BE2C (cell line): ENCODE data around the gene FGF14.

ENCODE experiments used
- DNase-seq: peaks from one replicate; pipeline ENCODE4 v3.0.0-alpha.2; 2020
- H3K27me3 ChIP-seq: fragments of 250-450 bp; sonication (Bioruptor Pico); 2 replicates; pipeline ENCODE4 v1.5.1; 2020; ENCODE audit warnings: mild to moderate bottlenecking
- H3K36me3 ChIP-seq: fragments of 250-450 bp; sonication (Bioruptor Pico); 2 replicates; pipeline ENCODE4 v1.5.1; 2020; ENCODE audit warnings: mild to moderate bottlenecking
- H3K4me1 ChIP-seq: fragments of 250-450 bp; sonication (Bioruptor Pico); 2 replicates; pipeline ENCODE4 v1.5.1; 2020
- H3K4me3 ChIP-seq: 2 replicates; pipeline ENCODE4 v1.5.1; 2011; ENCODE audit warnings: low read depth, low read length
- H3K9me3 ChIP-seq: fragments of 250-450 bp; sonication (Bioruptor Pico); 2 replicates; pipeline ENCODE4 v1.5.1; 2020
- CTCF ChIP-seq: IDR thresholded peaks from 2 replicates; pipeline ENCODE4 v1.5.1; 2012; ENCODE audit warnings: mild to moderate bottlenecking, low read depth, low read length

FGF14 gene

DNA sequence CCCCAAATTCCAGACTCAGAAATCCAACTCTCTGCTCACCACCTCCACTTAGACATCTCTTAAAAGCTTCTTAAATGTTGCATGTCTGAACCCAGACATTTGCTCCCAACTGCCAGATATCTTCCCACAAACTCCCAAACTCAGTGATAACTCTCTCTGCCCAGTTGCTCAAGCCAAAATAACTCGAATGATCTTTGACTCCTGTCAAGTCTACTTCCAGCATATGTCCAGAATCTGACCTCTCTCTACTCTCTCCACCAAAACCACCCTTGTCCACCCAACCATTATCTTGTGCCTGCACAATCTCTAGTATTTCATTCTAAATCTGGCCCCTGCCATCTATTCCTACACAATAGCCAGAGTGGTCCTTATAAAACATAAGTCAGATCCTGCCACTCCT is 99.3 kb downstream of the FGF14 start:
- H3K4me3 ChIP-seq = no peak overlapping the region
- H3K36me3 ChIP-seq = no peaks in the 10 kb centered on the region
- DNase-seq = no peak
- no peaks in the 10 kb centered on the region for H3K27me3 ChIP-seq
- no peaks in the 10 kb centered on the region for H3K9me3 ChIP-seq
- no peak for TF ChIP-seq CTCF
- H3K4me1 ChIP-seq = peaks cover 14% of the 10 kb centered on the region; the same call in 1 of the 2 replicates

GRCh38 chr13:102300379-102300778 is 101.5 kb downstream of the FGF14 start:
- H3K4me3 ChIP-seq = no peak overlapping the region
- TF ChIP-seq CTCF = no peak
- H3K36me3 ChIP-seq = no peaks in the 10 kb centered on the region
- no peak for DNase-seq
- H3K4me1 ChIP-seq = peaks cover 5% of the 10 kb centered on the region; the same call in 1 of the 2 replicates
- H3K27me3 ChIP-seq = no peaks in the 10 kb centered on the region
- H3K9me3 ChIP-seq = no peaks in the 10 kb centered on the region

- no peaks in the 10 kb centered on the region for H3K27me3 ChIP-seq
- no peak for DNase-seq
- H3K9me3 ChIP-seq = no peaks in the 10 kb centered on the region
- no peak for TF ChIP-seq CTCF
- H3K36me3 ChIP-seq = no peaks in the 10 kb centered on the region
- peaks cover 9% of the 10 kb centered on the region for H3K4me1 ChIP-seq
- no peak overlapping the region for H3K4me3 ChIP-seq
These were observed 102.5 kb downstream of the FGF14 start for GRCh38 chr13:102299366-102299765.

DNA sequence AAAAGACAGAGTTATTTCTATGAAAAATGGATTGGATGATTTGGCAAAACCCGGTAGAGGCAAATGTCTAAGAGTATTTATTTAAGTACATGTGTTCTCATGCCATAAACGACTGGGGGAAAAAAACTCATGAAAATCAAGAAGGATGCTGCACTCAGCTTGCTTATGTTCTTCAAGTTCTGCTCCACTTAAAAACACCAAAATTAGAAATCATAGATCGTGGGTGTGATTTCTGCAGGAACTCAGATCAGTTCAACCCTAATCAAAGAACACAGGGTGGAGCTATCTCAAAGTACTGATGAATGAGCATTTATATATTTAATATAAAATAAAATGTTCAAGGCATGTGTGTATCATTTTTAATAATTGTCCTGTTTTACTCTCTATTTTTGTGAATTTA is 103.8 kb downstream of the FGF14 start:
- no peak for DNase-seq
- TF ChIP-seq CTCF = no peak
- Histone ChIP-seq H3K36me3 (no peaks in the 10 kb centered on the region), H3K4me1 (peaks cover 9% of the 10 kb centered on the region), H3K4me3 (no peak overlapping the region), H3K27me3 (no peaks in the 10 kb centered on the region), H3K9me3 (no peaks in the 10 kb centered on the region)

- no peak for DNase-seq
- Histone ChIP-seq H3K4me3 (no peak overlapping the region), H3K27me3 (no peaks in the 10 kb centered on the region), H3K4me1 (peaks cover 4% of the 10 kb centered on the region), H3K9me3 (no peaks in the 10 kb centered on the region), H3K36me3 (no peaks in the 10 kb centered on the region)
- no peak for TF ChIP-seq CTCF
These were observed 106.4 kb downstream of the FGF14 start for GRCh38 chr13:102295316-102296048.

- H3K9me3 ChIP-seq = no peaks in the 10 kb centered on the region
- DNase-seq = no peak
- no peak overlapping the region for H3K4me3 ChIP-seq
- no peak for TF ChIP-seq CTCF
- peaks cover 4% of the 10 kb centered on the region for H3K4me1 ChIP-seq
- no peaks in the 10 kb centered on the region for H3K36me3 ChIP-seq
- no peaks in the 10 kb centered on the region for H3K27me3 ChIP-seq
These were observed 107.3 kb downstream of the FGF14 start for GRCh38 chr13:102294407-102295018.
